OCI-LY3 (cell line): ENCODE data around the gene GFAP.

ENCODE experiments used
- H2AFZ ChIP-seq: fragments of 200-600, 300-600 bp; shearing (Covaris generic); 2 replicates; pipeline ENCODE4 v1.6.0; 2014; ENCODE audit warnings: antibody characterized with exemption, low read depth, low read length
- H3K27ac ChIP-seq: fragments of 200-600, 300-600 bp; sonication (generic); 2 replicates; pipeline ENCODE4 v1.5.1; 2014; ENCODE audit warnings: mild to moderate bottlenecking, low read length, moderate library complexity, mixed read lengths
- H3K27me3 ChIP-seq: fragments of 200-600, 300-600 bp; sonication (generic); 2 replicates; pipeline ENCODE4 v1.6.1; 2014; ENCODE audit warnings: low read depth, low read length, mixed read lengths
- H3K36me3 ChIP-seq: fragments of 200-600, 300-600 bp; sonication (generic); replicated peaks from 2 replicates; pipeline ENCODE3; 2014; ENCODE audit warnings: low read depth, low read length, mixed read lengths
- H3K4me1 ChIP-seq: fragments of 300-600, 200-600 bp; sonication (generic); 2 replicates; pipeline ENCODE4 v1.6.1; 2014; ENCODE audit warnings: low read length, mixed read lengths
- H3K4me2 ChIP-seq: fragments of 200-600, 300-600 bp; sonication (generic); 2 replicates; pipeline ENCODE4 v1.6.1; 2014; ENCODE audit warnings: low read length, mixed read lengths
- H3K4me3 ChIP-seq: fragments of 300-600, 200-600 bp; sonication (generic); 2 replicates; pipeline ENCODE4 v1.5.1; 2014; ENCODE audit warnings: antibody characterized with exemption, mild to moderate bottlenecking, low read length, moderate library complexity
- H3K79me2 ChIP-seq: fragments of 300-600, 200-600 bp; shearing (Covaris generic); 2 replicates; pipeline ENCODE4 v1.6.1; 2014; ENCODE audit warnings: mild to moderate bottlenecking, low read length, mixed read lengths
- H3K9ac ChIP-seq: fragments of 300-600, 200-600 bp; shearing (Covaris generic); 2 replicates; pipeline ENCODE4 v1.6.0; 2014; ENCODE audit warnings: mild to moderate bottlenecking, low read length, moderate library complexity
- H3K9me3 ChIP-seq: fragments of 200-600, 300-600 bp; shearing (Covaris generic); 2 replicates; pipeline ENCODE4 v1.6.1; 2014; ENCODE audit warnings: low read length, mixed read lengths; ENCODE audit not compliant: insufficient read depth
- H4K20me1 ChIP-seq: fragments of 200-600, 300-600 bp; sonication (generic); 2 replicates; pipeline ENCODE4 v1.6.1; 2016; ENCODE audit warnings: low read length, mixed read lengths; ENCODE audit not compliant: insufficient read depth
- EZH2phosphoT487 ChIP-seq: fragments of 200-600 bp; shearing (Covaris generic); IDR thresholded peaks from 2 replicates; pipeline ENCODE4 v1.6.1; 2018; ENCODE audit warnings: antibody characterized with exemption, mixed run types, low read depth
- TF ChIP-seq, protein P1 (sequence below): fragments of 200-600, 300-600 bp; sonication (generic); IDR thresholded peaks from 2 replicates; pipeline ENCODE4 v1.5.1; 2014; ENCODE audit warnings: antibody characterized with exemption, low read length, low read depth

GFAP gene

GRCh38 chr17:44894642-44895041, 20.7 kb downstream of the GFAP start:
- no peak overlapping the region for H3K4me2 ChIP-seq
- H3K79me2 ChIP-seq: peaks cover 87% of the 10 kb centered on the region
- peaks cover 14% of the 10 kb centered on the region for H3K36me3 ChIP-seq
- no peaks in the 10 kb centered on the region for H3K27me3 ChIP-seq
- peaks cover 3% of the 10 kb centered on the region; the same call in 1 of the 2 replicates for H3K4me1 ChIP-seq
- H2AFZ ChIP-seq: no peak overlapping the region
- no peaks in the 10 kb centered on the region for H3K9me3 ChIP-seq
- H4K20me1 ChIP-seq: 0 out of 2 replicates have a peak, but pooled peaks cover 4% of the 10 kb centered on the region
- H3K4me3 ChIP-seq: no peak overlapping the region
- TF ChIP-seq EZH2phosphoT487: no peak
- TF ChIP-seq, protein P1, sequence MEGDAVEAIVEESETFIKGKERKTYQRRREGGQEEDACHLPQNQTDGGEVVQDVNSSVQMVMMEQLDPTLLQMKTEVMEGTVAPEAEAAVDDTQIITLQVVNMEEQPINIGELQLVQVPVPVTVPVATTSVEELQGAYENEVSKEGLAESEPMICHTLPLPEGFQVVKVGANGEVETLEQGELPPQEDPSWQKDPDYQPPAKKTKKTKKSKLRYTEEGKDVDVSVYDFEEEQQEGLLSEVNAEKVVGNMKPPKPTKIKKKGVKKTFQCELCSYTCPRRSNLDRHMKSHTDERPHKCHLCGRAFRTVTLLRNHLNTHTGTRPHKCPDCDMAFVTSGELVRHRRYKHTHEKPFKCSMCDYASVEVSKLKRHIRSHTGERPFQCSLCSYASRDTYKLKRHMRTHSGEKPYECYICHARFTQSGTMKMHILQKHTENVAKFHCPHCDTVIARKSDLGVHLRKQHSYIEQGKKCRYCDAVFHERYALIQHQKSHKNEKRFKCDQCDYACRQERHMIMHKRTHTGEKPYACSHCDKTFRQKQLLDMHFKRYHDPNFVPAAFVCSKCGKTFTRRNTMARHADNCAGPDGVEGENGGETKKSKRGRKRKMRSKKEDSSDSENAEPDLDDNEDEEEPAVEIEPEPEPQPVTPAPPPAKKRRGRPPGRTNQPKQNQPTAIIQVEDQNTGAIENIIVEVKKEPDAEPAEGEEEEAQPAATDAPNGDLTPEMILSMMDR: no peak
- H3K27ac ChIP-seq: no peak overlapping the region
- no peak overlapping the region for H3K9ac ChIP-seq

DNA sequence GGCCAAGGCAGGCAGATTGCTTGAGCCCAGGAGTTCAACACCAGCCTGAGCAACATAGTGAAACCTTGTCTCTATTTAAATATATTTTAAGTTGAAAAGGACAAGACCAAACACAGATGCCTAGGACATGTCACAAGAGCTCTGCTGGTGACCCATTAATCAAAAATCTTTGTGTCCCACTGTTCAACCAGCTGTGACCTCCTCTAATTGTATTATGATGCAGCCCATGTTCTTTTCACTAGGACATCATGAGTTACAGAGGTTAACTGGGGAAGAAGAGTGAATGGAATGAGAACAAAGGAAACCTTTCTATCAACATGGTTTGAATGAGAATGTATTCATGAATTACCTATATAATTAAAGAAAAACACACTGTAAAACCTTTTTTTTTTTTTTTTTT, 23.1 kb downstream of the GFAP start:
- peaks cover 91% of the 10 kb centered on the region for H3K79me2 ChIP-seq
- H2AFZ ChIP-seq: no peak overlapping the region
- H3K9me3 ChIP-seq: no peaks in the 10 kb centered on the region
- no peak overlapping the region for H3K4me2 ChIP-seq
- TF ChIP-seq EZH2phosphoT487: no peak
- TF ChIP-seq, protein P1: no peak
- no peak overlapping the region for H3K4me3 ChIP-seq
- H3K27ac ChIP-seq: no peak overlapping the region
- peaks cover 13% of the 10 kb centered on the region for H3K4me1 ChIP-seq
- no peak overlapping the region for H3K9ac ChIP-seq
- no peaks in the 10 kb centered on the region for H3K27me3 ChIP-seq
- H4K20me1 ChIP-seq: peaks cover 20% of the 10 kb centered on the region
- peaks cover 20% of the 10 kb centered on the region for H3K36me3 ChIP-seq

GRCh38 chr17:44889003-44889402, 26.3 kb downstream of the GFAP start:
- Histone ChIP-seq H3K79me2 (peaks cover 67% of the 10 kb centered on the region), H3K36me3 (peaks cover 20% of the 10 kb centered on the region)

DNA sequence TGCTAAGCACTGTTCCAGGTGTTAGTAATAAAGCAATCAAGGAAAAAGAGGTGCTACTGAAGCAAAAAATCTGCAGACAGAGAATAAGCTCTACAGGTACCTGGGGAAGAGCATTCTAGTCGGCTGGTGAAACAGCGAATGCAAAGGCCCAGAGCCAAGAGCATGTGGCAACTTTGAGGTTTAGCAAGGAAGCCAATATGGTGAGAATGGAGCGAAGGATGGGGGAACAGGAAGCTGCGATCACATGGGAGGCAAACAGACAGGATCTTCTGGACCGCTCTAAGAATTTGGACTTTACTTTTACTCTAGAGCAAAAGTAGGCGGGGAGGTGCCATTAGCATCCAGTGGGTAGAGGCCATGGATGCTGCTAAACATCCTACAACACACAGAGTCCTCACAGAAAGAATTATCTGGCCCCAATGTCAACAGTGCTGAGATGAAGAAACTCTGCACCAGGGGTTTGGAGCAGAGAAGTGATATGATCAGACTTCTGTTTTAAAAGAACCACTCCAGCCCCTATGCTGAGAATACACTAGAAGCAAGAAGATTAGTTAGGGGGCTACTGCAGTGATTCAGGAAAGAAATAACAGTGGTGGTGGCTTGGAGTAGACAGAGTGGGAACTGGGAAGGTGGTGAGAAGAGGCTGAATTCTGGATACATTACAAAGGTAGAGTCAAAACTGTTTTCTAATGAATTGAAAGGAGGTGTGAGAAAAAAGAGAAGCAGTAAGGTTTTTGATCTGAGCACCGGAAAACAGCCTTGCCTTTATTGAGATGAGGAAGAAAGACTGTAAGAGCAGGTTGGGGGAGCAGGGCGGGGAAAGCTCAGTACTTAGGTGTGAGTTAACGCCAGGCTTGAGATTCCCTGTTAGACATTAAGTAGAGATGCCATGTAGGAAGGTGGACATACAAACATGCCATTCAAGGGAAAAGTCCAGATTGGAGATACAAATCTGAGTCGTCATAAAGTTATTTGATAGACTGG, 27.0 kb downstream of the GFAP start:
- no peaks in the 10 kb centered on the region for H3K27me3 ChIP-seq
- H3K79me2 ChIP-seq: peaks cover 64% of the 10 kb centered on the region
- no peak overlapping the region for H3K4me3 ChIP-seq
- H3K4me1 ChIP-seq: peaks cover 13% of the 10 kb centered on the region
- no peak overlapping the region for H2AFZ ChIP-seq
- H3K36me3 ChIP-seq: peaks cover 24% of the 10 kb centered on the region
- no peak overlapping the region for H3K9ac ChIP-seq
- H3K4me2 ChIP-seq: no peak overlapping the region
- TF ChIP-seq, protein P1: no peak
- no peak for TF ChIP-seq EZH2phosphoT487
- no peak overlapping the region; the same call in 1 of the 2 replicates for H3K27ac ChIP-seq
- peaks cover 23% of the 10 kb centered on the region for H4K20me1 ChIP-seq
- no peaks in the 10 kb centered on the region for H3K9me3 ChIP-seq

More at GRCh38 chr17:44889003-44889402, 26.3 kb downstream of the GFAP start:
- Histone ChIP-seq H4K20me1 (peaks cover 23% of the 10 kb centered on the region), H3K9me3 (no peaks in the 10 kb centered on the region), H3K9ac (no peak overlapping the region), H3K4me2 (no peak overlapping the region), H3K4me1 (peaks cover 13% of the 10 kb centered on the region), H3K27me3 (no peaks in the 10 kb centered on the region), H3K4me3 (no peak overlapping the region), H3K27ac (no peak overlapping the region), H2AFZ (no peak overlapping the region)
- no peak for TF ChIP-seq EZH2phosphoT487
- TF ChIP-seq, protein P1: no peak
